Right lung (tissue), 5 donors: Measurements from ENCODE around the gene TMBIM4. TPM values are rescaled to one million over a fixed set of nuclear protein-coding genes. Genes with fewer than 3 reads are reported as not detected.

Experiments
- DNase-seq, 2 donors: peaks; one replicate each; pipeline ENCODE4 v3.0.0-alpha.2; 2013
- polyA plus RNA-seq, 5 donors: library from polyadenylated mRNA; unstranded; fragments of 120-200 nt; gene quantifications; one replicate each; pipeline versions ENCODE4 v1.2.1 to v1.2.3, GENCODE V29; 2013; ENCODE audit warnings: inconsistent platforms in 1 of 5, low replicate concordance in 1 of 5; ENCODE audit not compliant: insufficient read length in 5 of 5, insufficient read depth in 1 of 5

Gene TMBIM4
- polyA plus RNA-seq, 5 donors: 107 to 149 (median 117) TPM

DNA sequence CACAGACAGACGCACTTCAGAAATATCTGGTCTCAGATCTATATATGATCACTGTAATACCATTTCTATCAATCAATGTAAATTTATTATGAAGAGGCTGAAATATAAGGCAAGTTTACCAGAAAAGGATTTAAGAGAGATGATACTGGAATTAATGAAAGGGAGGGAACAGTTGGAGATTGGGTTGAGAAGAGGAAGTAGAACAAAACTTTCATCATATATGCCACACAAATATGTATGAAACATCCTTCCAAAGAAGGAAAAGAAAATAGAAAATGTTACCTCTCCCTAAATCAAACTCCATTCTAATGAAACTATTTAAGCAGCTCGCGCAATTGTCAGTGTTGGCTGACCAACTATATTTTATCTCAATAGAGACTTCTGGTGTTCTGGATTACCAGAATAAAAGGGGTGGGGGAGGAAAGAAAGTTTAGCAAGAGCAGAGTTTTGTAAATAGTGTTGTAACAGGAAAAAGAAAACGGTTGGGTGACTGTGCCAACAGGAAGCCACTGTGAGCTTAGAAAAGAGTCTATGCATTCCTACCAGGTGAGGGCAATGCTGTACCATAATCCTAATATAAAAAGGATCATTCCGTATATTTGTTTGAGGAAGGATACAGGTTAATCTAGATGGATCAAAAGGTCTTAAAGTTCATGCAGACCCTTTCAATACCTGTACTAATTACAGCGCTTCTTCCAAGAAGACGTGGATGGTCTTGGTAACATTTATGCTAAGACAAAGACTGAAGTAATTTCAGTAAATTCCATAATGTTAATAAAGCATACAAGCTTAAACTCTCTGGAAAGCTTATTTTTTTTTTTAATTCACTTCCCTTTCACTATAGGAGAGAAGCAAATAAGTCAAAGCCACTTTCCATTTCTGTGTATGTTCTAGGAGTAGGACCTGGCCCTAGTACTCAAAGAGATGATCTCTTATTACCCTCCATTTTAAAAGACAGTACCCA, 24.7 kb downstream of the TMBIM4 start:
- DNase-seq: peak; percentile 67 to 76

GRCh38 chr12:66143868-66144267, 25.9 kb downstream of the TMBIM4 start:
- no peak for DNase-seq

DNA sequence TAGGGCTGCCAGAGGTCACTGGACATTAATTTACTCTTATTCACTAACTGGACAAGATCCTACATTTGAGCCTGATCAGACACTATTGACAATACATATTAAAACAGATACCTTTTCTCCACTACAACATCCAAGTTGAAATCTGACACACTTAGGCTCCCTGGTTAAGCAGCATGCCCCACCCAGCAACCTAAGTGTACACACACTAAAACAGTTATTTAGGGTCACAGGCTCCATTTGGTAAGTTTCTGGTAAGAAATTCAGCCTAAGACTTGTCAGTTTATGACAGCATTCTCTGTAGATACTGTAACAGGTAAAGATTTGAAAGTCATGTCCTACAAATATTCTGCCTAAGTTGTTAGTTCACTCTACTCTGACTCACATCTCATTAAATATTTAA, 27.0 kb downstream of the TMBIM4 start:
- no peak for DNase-seq

GRCh38 chr12:66141299-66141698, 28.5 kb downstream of the TMBIM4 start:
- DNase-seq: no peak

DNA sequence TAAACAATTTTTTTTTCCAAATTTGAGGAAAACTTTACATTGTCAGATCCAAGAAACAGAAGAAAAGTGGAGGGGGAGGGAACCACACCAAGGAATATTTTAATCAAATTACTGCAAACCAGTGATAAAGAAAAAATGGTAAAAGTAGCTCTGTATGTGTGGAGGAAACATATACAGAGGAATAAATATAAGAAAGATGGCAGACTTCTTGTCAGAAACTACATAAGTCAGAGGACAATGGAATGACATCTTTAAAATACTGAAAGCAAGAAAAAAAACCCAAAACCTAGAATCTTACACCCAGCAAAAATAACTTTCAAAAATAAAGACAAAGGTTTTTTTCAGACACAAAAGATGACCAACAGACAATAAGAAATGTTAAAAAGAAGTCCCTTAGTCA, 29.1 kb downstream of the TMBIM4 start:
- DNase-seq: no peak

DNA sequence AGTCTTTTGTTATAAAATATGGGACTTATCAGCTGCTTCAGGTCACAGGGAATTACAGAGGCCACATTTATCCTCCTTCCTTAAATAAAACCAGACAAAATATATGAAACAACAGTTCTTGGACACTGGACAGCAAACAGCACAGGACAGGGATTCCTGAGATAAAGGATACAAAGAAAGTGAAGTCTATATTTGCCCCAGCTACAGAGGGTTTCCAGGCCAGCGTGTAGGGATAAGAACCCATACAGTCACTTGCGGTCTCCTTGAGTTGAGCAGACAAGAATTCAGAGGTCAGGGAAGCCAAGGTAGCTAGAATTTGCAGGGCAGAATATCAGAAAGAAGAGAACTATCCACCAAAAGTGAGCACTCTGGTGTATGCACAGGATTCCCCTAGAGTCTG, 30.5 kb downstream of the TMBIM4 start:
- no peak for DNase-seq

- no peak for DNase-seq
Measured at GRCh38 chr12:66137937-66138336, 31.9 kb downstream of the TMBIM4 start.

- DNase-seq: no peak
Measured at GRCh38 chr12:66132408-66132807, 37.4 kb downstream of the TMBIM4 start.

DNA sequence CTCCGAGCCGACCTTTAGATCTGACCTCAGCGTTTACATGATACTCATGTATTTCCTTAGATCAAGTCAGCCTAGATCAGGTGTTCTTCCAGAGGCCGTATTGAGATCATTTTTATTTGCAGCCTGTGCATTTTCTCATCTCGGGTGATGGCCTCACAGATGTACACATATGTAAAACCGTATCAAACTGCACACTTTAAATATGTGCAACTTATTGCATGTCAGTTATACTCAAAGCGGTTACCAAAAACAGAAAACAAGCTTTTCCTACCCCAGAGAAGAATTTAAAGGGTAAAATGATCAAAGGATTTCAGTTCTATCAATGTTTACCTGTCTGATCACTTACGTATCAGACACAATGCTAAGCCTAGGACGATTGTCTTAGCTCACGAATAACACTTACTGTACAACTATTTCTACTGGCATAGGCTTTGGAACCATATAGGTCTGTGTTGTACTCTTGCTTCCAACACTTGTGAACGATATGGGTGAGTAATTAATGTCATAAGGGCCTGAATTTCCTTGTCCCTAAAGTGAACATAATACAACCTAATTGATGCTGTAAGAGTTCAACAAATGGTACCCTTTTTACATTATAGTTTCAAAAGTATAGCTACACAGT, 38.6 kb downstream of the TMBIM4 start:
- no peak for DNase-seq

DNA sequence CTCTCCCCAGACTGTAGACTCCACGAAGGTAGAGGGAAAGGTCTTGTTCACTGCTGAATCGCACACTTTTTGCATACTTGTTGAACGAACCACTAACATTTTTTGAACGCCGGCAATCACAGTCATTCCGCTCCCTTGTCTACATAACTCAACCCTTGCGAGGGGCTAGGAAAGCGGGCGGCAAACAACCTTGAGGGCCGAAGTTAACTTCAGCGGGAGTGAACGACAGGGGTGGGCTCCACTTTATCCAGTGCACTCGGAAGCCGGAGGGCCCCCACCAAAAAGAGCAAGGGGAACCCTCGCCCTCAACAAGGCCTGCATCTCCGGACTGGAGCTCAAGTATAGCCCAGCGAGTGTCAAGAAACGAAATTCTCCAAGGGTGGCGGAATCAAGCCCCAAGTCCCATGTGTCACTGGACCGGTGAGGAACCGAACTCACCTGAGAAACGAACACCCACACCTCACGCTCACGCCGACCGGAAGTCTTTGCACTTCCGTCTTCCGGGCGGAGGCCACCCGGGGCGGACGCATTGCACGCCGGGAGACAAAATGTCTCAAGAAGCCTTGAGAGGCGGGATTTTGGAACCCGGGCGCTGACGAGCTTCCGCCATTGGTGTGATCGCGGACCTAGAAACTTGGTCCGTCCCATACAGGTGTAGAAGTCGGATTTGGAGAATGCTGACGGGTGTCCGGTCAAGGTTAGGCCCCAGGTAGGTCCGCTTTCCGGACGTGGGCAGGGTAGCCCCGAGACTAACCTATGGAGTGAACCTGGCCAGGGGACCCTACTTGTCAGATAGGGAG, 39.3 kb downstream of the TMBIM4 start, which contains the start of gene LLPH:
Gene LLPH (minus strand): TSS at position 484 of the 800 bp plus-strand sequence. CDS start 1,644 bp downstream, outside the sequence.
- DNase-seq: peak; percentile 82 to 84

DNA sequence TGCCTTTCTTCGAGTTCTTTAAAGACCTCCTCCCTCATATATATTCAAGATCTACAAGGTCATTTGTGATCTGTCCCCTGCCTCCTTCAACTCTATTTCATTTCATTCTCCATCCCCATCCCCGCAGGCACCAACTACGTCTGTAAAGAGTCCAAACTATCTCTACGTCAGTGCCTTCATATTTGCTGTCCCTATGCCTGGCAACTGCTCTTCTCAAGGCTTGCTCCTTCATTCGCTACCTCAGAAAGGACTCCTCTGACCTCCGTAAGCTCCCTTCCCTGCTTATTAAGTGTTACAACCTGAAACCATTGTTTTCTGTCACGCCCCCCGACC, 39.9 kb downstream of the TMBIM4 start:
- DNase-seq: no peak

GRCh38 chr12:66127650-66128049, 42.1 kb downstream of the TMBIM4 start:
- DNase-seq: no peak

DNA sequence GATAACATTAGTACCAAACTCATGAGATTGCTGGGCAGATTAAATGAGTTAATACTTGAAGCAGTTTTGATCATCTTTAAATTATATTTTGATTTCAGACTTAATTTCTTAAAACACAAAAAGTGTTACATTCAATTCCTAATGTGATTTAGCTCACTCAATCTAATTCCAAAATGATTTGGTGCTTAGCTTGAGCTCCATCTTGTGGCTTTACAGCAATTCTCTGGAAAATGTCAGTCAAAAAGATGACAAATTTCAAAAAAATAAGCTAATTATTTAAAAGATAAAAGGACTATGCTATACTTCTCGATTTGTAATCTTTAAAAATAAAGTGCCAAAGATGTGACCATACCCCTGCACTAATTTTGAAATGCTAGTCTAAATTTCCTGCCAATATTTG, 49.3 kb downstream of the TMBIM4 start:
- no peak for DNase-seq

DNA sequence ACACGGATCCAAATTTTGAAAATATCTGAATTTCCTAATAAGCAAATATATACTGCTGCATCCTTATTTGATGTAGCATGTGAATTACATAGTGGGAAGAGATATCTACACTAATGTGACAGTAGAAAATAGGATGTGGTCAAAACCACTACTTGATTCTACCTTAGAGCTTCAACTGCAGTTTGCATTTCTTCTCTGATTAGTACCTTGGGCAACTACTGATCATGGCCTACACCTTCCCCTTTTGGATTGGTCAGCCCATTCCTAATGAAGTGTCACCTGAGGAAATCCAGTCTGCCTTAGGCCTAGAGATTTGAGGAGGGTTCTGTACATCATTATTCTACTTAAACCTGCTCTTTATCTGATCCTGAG, 49.9 kb downstream of the TMBIM4 start:
- DNase-seq: no peak

DNA sequence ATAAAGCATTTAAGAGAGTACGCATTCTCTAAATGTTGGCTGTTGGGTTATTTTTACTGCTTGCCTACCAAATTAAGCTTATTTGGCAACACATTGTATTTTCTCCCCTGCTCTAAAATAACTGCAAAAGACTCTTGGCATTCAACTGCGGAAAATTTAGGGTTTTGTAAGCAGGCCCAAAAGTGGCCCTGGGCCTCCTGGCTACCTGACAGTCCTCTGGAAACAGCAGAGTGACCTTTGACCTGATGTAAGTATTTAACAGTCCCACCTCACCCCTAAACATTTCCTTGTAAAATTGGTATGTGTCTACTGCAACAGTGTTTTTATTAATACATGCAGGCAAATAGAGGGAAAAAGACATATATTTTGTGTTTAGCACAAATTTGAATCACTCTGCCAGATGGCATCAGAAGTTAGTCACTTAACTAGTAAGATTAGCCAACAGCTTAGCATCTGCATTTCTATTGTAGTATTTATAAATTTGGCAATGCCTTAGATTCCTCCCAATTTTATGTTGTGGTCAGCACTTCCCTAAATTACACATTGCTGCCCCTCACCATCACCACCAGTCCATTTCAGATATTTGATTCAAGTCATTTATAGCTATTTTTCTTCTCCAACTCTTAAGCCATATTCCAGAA, 50.4 kb downstream of the TMBIM4 start:
- DNase-seq: no peak

DNA sequence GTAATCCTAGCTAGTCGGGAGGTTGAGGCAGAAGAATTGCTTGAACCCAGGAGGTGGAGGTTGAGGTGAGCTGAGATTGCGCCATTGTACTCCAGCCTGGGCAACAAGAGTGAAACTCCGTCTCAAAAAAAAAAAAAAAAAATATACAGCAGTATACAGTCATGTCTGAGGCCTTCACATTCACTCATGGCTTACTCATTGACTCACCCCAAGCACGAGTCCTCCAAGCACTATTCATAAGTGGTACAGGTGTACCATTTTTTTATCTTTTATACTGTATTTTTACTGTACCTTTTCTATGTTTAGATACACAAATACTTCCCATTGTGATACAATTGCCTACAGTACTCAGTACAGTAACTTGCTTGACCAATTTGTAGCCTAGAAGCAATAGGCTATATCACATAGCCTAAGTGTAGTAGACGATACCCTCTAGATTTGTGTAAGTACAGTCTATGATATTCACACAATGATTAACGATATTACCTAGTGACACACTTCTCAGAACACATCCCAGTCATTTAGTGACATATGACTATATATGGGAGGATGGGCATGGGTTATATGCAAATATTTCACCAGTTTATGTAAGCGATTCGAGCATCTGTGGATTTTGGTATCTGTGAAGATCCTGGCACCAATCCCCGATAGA, 51.4 kb downstream of the TMBIM4 start:
- no peak for DNase-seq

GRCh38 chr12:66117242-66117641, 52.6 kb downstream of the TMBIM4 start:
- no peak for DNase-seq

GRCh38 chr12:66115071-66115600, 54.7 kb downstream of the TMBIM4 start:
- no peak for DNase-seq

DNA sequence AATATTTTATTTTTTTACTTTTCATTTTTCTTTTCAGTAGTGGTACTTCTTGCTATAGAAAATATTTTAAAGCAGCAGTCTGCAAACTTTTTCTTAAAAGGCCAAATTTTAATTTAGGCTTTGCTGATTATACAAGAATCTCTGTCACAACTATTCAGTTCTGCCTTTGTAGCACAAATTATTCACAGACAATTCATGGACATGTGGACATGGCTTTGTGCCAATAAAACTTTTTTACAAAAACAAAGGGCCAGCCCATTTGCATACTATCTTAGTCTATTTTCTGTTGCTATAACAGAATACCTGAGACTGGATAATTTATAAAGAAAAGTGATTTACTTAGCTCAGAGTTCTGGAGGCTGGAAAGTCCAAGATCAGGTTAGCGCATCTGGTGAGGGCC, 56.3 kb downstream of the TMBIM4 start:
- DNase-seq: no peak

- no peak for DNase-seq
Measured at GRCh38 chr12:66111605-66112004, 58.2 kb downstream of the TMBIM4 start.

GRCh38 chr12:66109056-66109455, 60.7 kb downstream of the TMBIM4 start:
- no peak for DNase-seq
